NCI-H2227 treated with DMSO at 0.1 percent for 48 hours (cell line): ENCODE measurements around the gene KCNQ4.

Source experiments
- DNase-seq: peaks from one replicate; lab custom pipeline; 2025; lab: John Stamatoyannopoulos, UW

KCNQ4 gene

GRCh38 chr1:40777224-40777970 lies 6.2 kb upstream of the KCNQ4 start:
- DNase-seq = no peak

- no peak for DNase-seq
Measured at GRCh38 chr1:40780678-40781607, 2.6 kb upstream of the KCNQ4 start.

- no peak for DNase-seq
Measured at GRCh38 chr1:40781608-40781971, 2.0 kb upstream of the KCNQ4 start.

GRCh38 chr1:40782371-40782956 lies 1.1 kb upstream of the KCNQ4 start:
- DNase-seq = no peak

GRCh38 chr1:40784141-40784770 lies 669 bp downstream of the KCNQ4 start:
- no peak for DNase-seq

GRCh38 chr1:40784771-40785151 lies 1.2 kb downstream of the KCNQ4 start:
- DNase-seq = no peak

GRCh38 chr1:40785446-40785845 lies 1.9 kb downstream of the KCNQ4 start:
- DNase-seq = no peak

- no peak for DNase-seq
Measured at GRCh38 chr1:40786171-40786994, 2.8 kb downstream of the KCNQ4 start.

GRCh38 chr1:40786995-40787705 lies 3.6 kb downstream of the KCNQ4 start:
- DNase-seq = no peak

GRCh38 chr1:40787737-40788560 lies 4.4 kb downstream of the KCNQ4 start:
- no peak for DNase-seq

- no peak for DNase-seq
Measured at GRCh38 chr1:40788561-40789341, 5.2 kb downstream of the KCNQ4 start.

- no peak for DNase-seq
Measured at GRCh38 chr1:40789342-40789598, 5.7 kb downstream of the KCNQ4 start.

GRCh38 chr1:40789661-40790430 lies 6.3 kb downstream of the KCNQ4 start:
- no peak for DNase-seq

- no peak for DNase-seq
Measured at GRCh38 chr1:40792036-40792435, 8.4 kb downstream of the KCNQ4 start.

- DNase-seq = no peak
Measured at GRCh38 chr1:40793617-40794016, 10.0 kb downstream of the KCNQ4 start.

- DNase-seq = no peak
Measured at GRCh38 chr1:40794048-40794447, 10.5 kb downstream of the KCNQ4 start.

GRCh38 chr1:40794974-40795715 lies 11.6 kb downstream of the KCNQ4 start:
- no peak for DNase-seq
